GM12864 (cell line): ENCODE data around the gene SREBF1.
A peak's percentile ranks its signal among the peaks of the same experiment; 100 is the strongest.

ENCODE experiments used
- DNase-seq: peaks from one replicate; pipeline ENCODE4 v3.0.0-alpha.2; 2011; ENCODE audit warnings: low read depth
- H3K4me3 ChIP-seq: 2 replicates; pipeline ENCODE4 v1.5.1; 2011; ENCODE audit warnings: mild to moderate bottlenecking, low read depth, low read length, control low read depth
- CTCF ChIP-seq: IDR thresholded peaks from 2 replicates; pipeline ENCODE4 v1.5.1; 2011; ENCODE audit warnings: low read depth, mild to moderate bottlenecking, moderate library complexity, low read length, control low read depth, inconsistent platforms; ENCODE audit errors: missing control alignments

The SREBF1 gene

GRCh38 chr17:17783825-17784656 lies 52.7 kb downstream of the SREBF1 start:
- no peak for TF ChIP-seq CTCF
- peak overlapping the region; percentile 53 for H3K4me3 ChIP-seq
- DNase-seq, result no peak

- peak; percentile 55 for DNase-seq
- peak overlapping the region; percentile 53 for H3K4me3 ChIP-seq
- TF ChIP-seq CTCF, result no peak
Measured at GRCh38 chr17:17783116-17783824, 53.5 kb downstream of the SREBF1 start.

GRCh38 chr17:17782523-17783115 lies 54.2 kb downstream of the SREBF1 start:
- no peak for DNase-seq
- TF ChIP-seq CTCF, result no peak
- peak overlapping the region; percentile 53 for H3K4me3 ChIP-seq

- DNase-seq, result no peak
- no peak for TF ChIP-seq CTCF
- peak overlapping the region; percentile 41 for H3K4me3 ChIP-seq
Measured at GRCh38 chr17:17781591-17782496, 54.9 kb downstream of the SREBF1 start.

- no peak for DNase-seq
- no peak for TF ChIP-seq CTCF
- H3K4me3 ChIP-seq, result no peak overlapping the region
Measured at GRCh38 chr17:17780922-17781590, 55.7 kb downstream of the SREBF1 start.
